Right lung (tissue), 5 donors: ENCODE data around the gene ESPN. TPM values are rescaled to one million over a fixed set of nuclear protein-coding genes. Genes with fewer than 3 reads are reported as not detected.
"Not testable (repeated sequence)": the region's sequence is repeated elsewhere in the genome, so short reads cannot be mapped to it uniquely, and the experiment has no call there.

ENCODE experiments used
- DNase-seq, 2 donors: peaks; one replicate each; pipeline ENCODE4 v3.0.0-alpha.2; 2013
- polyA plus RNA-seq, 5 donors: library from polyadenylated mRNA; unstranded; fragments of 120-200 nt; gene quantifications; one replicate each; pipeline versions ENCODE4 v1.2.1 to v1.2.3, GENCODE V29; 2013; ENCODE audit warnings: inconsistent platforms in 1 of 5, low replicate concordance in 1 of 5; ENCODE audit not compliant: insufficient read length in 5 of 5, insufficient read depth in 1 of 5

The ESPN gene
- polyA plus RNA-seq, 5 donors: 1.2 to 3.8 (median 2.4) TPM

GRCh38 chr1:6447016-6447817 is 22.6 kb downstream of the ESPN start:
- DNase-seq: no peak

GRCh38 chr1:6447818-6448748 is 23.5 kb downstream of the ESPN start:
- DNase-seq: no peak

- DNase-seq: no peak
Measured at GRCh38 chr1:6448749-6449631, 24.4 kb downstream of the ESPN start.

GRCh38 chr1:6450005-6450450 is 25.5 kb downstream of the ESPN start:
- DNase-seq: no peak

GRCh38 chr1:6450486-6450885 is 25.9 kb downstream of the ESPN start:
- DNase-seq: not testable (repeated sequence)

- no peak for DNase-seq
Measured at GRCh38 chr1:6450943-6451373, 26.4 kb downstream of the ESPN start.

GRCh38 chr1:6453895-6454855 is 29.6 kb downstream of the ESPN start:
- not testable (repeated sequence) for DNase-seq

GRCh38 chr1:6454856-6455751 is 30.5 kb downstream of the ESPN start:
- DNase-seq: no peak

- not testable (repeated sequence) for DNase-seq
Measured at GRCh38 chr1:6455752-6456520, 31.4 kb downstream of the ESPN start.

- no peak for DNase-seq
Measured at GRCh38 chr1:6456800-6457466, 32.4 kb downstream of the ESPN start.

GRCh38 chr1:6459850-6460265 is 35.3 kb downstream of the ESPN start:
- DNase-seq: no peak

GRCh38 chr1:6460301-6461050 is 35.9 kb downstream of the ESPN start:
- no peak for DNase-seq

- DNase-seq: no peak
Measured at GRCh38 chr1:6461051-6461530, 36.5 kb downstream of the ESPN start.

GRCh38 chr1:6461538-6462411 is 37.2 kb downstream of the ESPN start:
- no peak for DNase-seq

- DNase-seq: no peak
Measured at GRCh38 chr1:6462412-6463119, 38.0 kb downstream of the ESPN start.
